Dermis microvascular lymphatic vessel endothelial cell (primary cell): ENCODE results near the gene THYN1. TPM values are rescaled to one million over a fixed set of nuclear protein-coding genes. Genes with fewer than 3 reads are reported as not detected.

Experiments used
- DNase-seq, 2 donors: peaks; one replicate each; pipeline versions ENCODE4 v3.0.0 to v3.0.0-alpha.2; 2010; ENCODE audit warnings: low read depth in 2 of 2
- total RNA-seq: library from RNA; depleted of rRNA; stranded (reverse); fragments of >200 nt; gene quantifications from 2 replicates; pipeline ENCODE4 v1.2.1, GENCODE V29; 2014

THYN1 gene
- total RNA-seq, 1 donor from 2014 or later: 52.0 TPM

DNA sequence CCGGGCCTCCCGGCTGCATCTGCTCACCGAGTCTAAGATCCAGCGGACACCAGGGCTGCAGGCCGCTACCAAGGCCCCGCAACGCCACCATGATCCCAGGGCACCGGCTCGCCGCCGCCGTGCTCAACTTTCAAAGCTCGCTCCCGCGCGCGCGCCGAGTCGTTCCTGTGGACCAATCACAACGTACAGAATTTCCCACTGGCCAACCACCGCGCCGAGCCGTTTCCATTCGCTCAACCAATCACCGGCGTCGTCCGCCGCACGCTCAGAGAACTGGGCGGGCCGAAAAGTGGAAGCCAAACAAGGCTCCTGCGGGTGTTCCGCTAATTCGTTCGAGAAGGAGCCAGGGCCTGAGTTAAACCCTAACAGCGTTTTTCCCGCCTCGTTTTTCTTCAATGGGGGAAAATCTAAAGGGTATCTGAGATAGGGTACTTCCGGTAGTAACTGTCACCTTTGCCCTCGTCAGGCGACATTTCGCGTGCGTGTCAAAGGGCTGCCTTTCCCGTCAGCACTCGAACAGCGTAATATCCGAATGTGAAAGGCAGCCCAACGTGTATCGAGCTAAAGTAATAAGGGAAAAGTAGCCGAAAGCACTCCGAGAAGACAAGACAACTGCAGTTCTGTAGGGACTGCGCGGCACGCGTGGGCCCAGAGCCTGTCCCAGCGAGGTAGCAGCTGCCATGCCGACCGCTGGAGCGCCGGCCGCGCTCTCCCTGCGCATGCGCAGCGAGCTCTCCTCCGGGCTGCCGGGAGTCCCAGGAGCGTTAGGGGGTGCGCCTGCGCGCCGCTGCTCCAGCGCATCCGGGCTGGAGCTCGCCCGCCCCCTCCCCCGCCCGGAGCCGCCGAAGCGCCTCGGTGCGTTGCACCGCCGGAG, 29.1 kb downstream of the THYN1 start, which contains the start of the genes NCAPD3 and VPS26B:
NCAPD3 (minus strand) TSS at position 132 of the 874 bp plus-strand sequence; CDS start at position 91, 41 bp downstream.
VPS26B (plus strand) TSS at position 836 of the 874 bp plus-strand sequence. CDS start 452 bp downstream, outside the sequence.
- DNase-seq: peak; percentile 90 to 96

- no peak for DNase-seq
These were observed 30.0 kb downstream of the THYN1 start for GRCh38 chr11:134223121-134223520.

DNA sequence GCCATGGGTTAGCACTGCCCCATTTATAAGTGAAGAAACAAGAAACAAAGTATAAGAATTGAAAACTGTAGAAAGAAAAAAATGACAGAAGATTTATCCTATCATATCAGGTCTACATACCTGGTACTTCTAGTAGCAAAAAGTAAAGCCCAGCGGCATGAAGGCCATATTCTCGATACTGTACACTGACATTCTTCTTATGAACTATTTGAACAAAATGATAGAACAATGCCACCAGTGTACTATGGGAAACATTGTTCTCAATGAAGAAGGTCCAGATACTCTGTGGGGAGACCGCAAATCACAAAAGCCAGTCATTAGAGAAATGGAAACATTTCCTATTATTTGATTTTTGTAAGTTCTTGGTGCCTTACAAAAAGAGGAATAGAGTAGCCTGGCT, 36.3 kb downstream of the THYN1 start:
- DNase-seq: no peak

DNA sequence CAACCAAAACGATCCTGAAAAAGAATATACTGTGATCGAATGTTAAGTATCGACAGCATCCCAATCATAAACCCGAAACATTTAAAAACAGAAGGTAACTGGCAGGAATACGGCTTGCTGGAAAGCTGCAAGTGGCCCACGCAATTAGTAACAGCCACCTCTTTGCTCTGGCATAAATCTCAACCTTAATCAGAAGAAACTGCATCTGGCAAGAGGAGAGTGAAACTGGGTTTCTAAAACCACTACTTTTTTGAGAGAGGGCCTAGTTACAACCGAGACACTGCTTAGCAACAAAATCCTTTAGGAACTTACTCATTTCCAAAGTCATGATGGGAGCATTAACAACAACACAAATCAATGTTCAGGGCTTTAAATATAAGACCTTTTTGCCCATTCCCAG, 37.3 kb downstream of the THYN1 start:
- no peak for DNase-seq

DNA sequence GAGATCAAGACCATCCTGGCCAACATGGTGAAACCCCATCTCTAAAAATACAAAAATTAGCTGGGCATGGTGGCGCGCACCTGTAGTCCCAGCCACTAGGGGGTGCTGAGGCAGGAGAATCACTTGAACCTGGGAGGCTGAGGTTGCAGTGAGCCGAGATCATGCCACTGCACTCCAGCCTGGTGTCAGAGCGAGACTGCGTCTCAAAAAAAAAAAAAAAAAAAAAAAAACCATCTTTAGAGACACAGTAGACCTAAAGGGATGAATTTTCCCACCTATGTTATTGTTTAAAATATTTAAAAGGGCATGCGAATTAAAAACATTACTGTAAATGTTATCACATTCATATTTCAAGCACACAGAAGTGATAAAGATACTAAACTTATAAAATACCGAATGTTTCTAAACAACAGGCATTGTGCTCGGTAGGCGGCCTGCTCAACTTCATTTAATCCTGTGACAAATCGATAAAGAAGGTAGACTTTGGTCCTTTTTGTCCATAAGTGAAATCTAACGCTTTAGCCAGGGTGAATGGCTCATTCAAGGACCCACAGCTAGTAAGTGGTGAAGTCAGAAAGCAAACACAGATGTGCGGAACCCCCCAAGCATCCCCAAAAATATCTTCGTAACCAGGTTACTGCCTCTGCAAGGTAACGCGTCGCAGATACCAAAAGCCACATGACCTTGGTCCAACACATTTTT, 45.5 kb downstream of the THYN1 start:
- DNase-seq: peak in 1 of 2 donors; percentile 39

- no peak for DNase-seq
These were observed 47.0 kb downstream of the THYN1 start for GRCh38 chr11:134206185-134206584.

DNA sequence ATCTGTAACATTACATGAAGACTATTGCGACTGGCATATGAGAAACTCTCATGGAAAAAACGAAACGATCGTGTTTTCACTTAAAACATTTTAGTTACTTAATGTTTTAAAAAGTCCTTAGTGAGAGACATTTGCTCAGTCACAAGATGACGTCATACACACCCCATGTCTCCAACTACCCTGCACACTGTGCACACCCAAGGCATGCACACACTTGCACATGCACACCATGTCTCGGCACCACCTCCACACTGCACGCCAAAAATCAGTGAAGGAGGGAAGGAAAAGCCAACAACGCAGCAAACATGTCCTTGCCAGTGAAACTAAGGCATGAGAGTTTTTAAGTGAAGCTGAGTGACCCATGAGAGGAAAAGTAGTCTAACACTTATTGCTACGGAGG, 47.4 kb downstream of the THYN1 start:
- DNase-seq: no peak

GRCh38 chr11:134202661-134203060, 50.5 kb downstream of the THYN1 start:
- no peak for DNase-seq

DNA sequence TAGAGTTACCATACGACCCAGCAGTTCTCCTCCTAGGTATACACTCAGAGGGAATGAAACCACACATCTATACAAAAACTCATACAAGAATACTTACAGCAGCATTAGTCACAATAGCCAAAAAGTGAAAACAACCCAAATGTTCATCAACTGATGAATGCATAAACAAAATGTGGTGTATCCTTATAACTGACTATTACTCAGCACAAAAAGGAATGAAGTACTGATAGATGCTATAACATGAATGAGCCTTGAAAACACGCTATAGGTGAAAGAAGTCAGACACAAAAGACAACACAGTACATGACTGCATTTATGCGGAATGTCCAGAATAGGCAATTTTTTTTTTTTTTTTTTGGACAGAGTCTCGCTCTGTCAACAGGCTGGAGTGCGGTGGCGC, 52.5 kb downstream of the THYN1 start:
- DNase-seq: no peak

- DNase-seq: no peak
These were observed 53.6 kb downstream of the THYN1 start for GRCh38 chr11:134199531-134199930.

Other genes starting within 250 kb of the THYN1 start
- 8.6 and 15.8 TPM in 2 replicates for gene JAM3, start 184.3 kb downstream of the THYN1 start, total RNA-seq
- gene NCAPD3, start 29.4 kb downstream of the THYN1 start, total RNA-seq: 17.8 and 19.0 TPM in 2 replicates
- 20.4 and 28.1 TPM in 2 replicates for gene VPS26B, start 28.7 kb downstream of the THYN1 start, total RNA-seq
- gene ACAD8, start 216 bp upstream of the THYN1 start, total RNA-seq: 18.4 and 19.8 TPM in 2 replicates
- not detected in 2 replicates for gene GLB1L3, start 23.0 kb upstream of the THYN1 start, total RNA-seq
- gene GLB1L2, start 78.6 kb upstream of the THYN1 start, total RNA-seq: 0.25 and 0.39 TPM in 2 replicates
- not detected in 2 replicates for gene B3GAT1, start 158.9 kb upstream of the THYN1 start, total RNA-seq